ENCODE measurements around the gene PREX1. TPM values are rescaled to one million over a fixed set of nuclear protein-coding genes. Genes with fewer than 3 reads are reported as not detected.

PREX1 gene
- total RNA-seq, 1 donor from 2014 or later, result 17.7 TPM

GRCh38 chr20:48819821-48820648, 7.8 kb downstream of the PREX1 start:
- DNase-seq (ENCODE audit: extremely low spot score in 2 of 2), result no peak
- H3K27ac ChIP-seq, result no peak overlapping the region
- H3K4me1 ChIP-seq, result peaks cover 5% of the 10 kb centered on the region
- H3K9me3 ChIP-seq, result no peaks in the 10 kb centered on the region
- no peaks in the 10 kb centered on the region for H3K27me3 ChIP-seq
- H3K36me3 ChIP-seq, result no peaks in the 10 kb centered on the region
- intact Hi-C loops (cut with DNase I), result no loop called here
- TF ChIP-seq CTCF (IDR thresholded peaks at IDR 0.05) (no peak), POLR2AphosphoS5 (IDR thresholded peaks at IDR 0.05; ENCODE audit: insufficient read depth in 1 of 2, low read depth in 1 of 2) (no peak), POLR2A (IDR thresholded peaks at IDR 0.05) (no peak)
- no peak overlapping the region for H3K4me3 ChIP-seq

GRCh38 chr20:48819089-48819488, 8.7 kb downstream of the PREX1 start:
- TF ChIP-seq CTCF (IDR thresholded peaks at IDR 0.05) (no peak), POLR2A (IDR thresholded peaks at IDR 0.05) (no peak), POLR2AphosphoS5 (IDR thresholded peaks at IDR 0.05; ENCODE audit: insufficient read depth in 1 of 2, low read depth in 1 of 2) (no peak)
- intact Hi-C loops (cut with DNase I), result no loop called here
- Histone ChIP-seq H3K27ac (no peak overlapping the region), H3K4me1 (no peaks in the 10 kb centered on the region), H3K27me3 (no peaks in the 10 kb centered on the region), H3K4me3 (no peak overlapping the region), H3K9me3 (no peaks in the 10 kb centered on the region), H3K36me3 (no peaks in the 10 kb centered on the region)
- no peak for DNase-seq (ENCODE audit: extremely low spot score in 2 of 2)

GRCh38 chr20:48818481-48818987, 9.3 kb downstream of the PREX1 start:
- no peak for DNase-seq (ENCODE audit: extremely low spot score in 2 of 2)
- Histone ChIP-seq H3K4me1 (no peaks in the 10 kb centered on the region), H3K9me3 (no peaks in the 10 kb centered on the region), H3K36me3 (no peaks in the 10 kb centered on the region), H3K4me3 (no peak overlapping the region), H3K27ac (no peak overlapping the region), H3K27me3 (no peaks in the 10 kb centered on the region)
- TF ChIP-seq POLR2AphosphoS5 (IDR thresholded peaks at IDR 0.05; ENCODE audit: insufficient read depth in 1 of 2, low read depth in 1 of 2), result no peak
- no peak for TF ChIP-seq CTCF (IDR thresholded peaks at IDR 0.05)
- TF ChIP-seq POLR2A (IDR thresholded peaks at IDR 0.05), result no peak
- intact Hi-C loops (cut with DNase I), result no loop called here

GRCh38 chr20:48818031-48818370, 9.8 kb downstream of the PREX1 start:
- Histone ChIP-seq H3K4me1 (no peaks in the 10 kb centered on the region), H3K27ac (no peak overlapping the region), H3K36me3 (no peaks in the 10 kb centered on the region), H3K4me3 (no peak overlapping the region), H3K27me3 (no peaks in the 10 kb centered on the region), H3K9me3 (no peaks in the 10 kb centered on the region)
- TF ChIP-seq POLR2AphosphoS5 (IDR thresholded peaks at IDR 0.05; ENCODE audit: insufficient read depth in 1 of 2, low read depth in 1 of 2), result no peak
- TF ChIP-seq POLR2A (IDR thresholded peaks at IDR 0.05), result no peak
- no peak for TF ChIP-seq CTCF (IDR thresholded peaks at IDR 0.05)
- intact Hi-C loops (cut with DNase I), result no loop called here
- DNase-seq (ENCODE audit: extremely low spot score in 2 of 2), result no peak

- no peaks in the 10 kb centered on the region for H3K4me1 ChIP-seq
Measured at GRCh38 chr20:48817367-48818030, 10.3 kb downstream of the PREX1 start.

More at GRCh38 chr20:48817367-48818030, 10.3 kb downstream of the PREX1 start:
- intact Hi-C loops (cut with DNase I), result no loop called here
- Histone ChIP-seq H3K4me3 (no peak overlapping the region), H3K27me3 (no peaks in the 10 kb centered on the region), H3K36me3 (no peaks in the 10 kb centered on the region), H3K27ac (no peak overlapping the region), H3K9me3 (no peaks in the 10 kb centered on the region)
- no peak for DNase-seq (ENCODE audit: extremely low spot score in 2 of 2)
- TF ChIP-seq CTCF (IDR thresholded peaks at IDR 0.05), result no peak
- no peak for TF ChIP-seq POLR2AphosphoS5 (IDR thresholded peaks at IDR 0.05; ENCODE audit: insufficient read depth in 1 of 2, low read depth in 1 of 2)
- no peak for TF ChIP-seq POLR2A (IDR thresholded peaks at IDR 0.05)

Measured in vagina (tissue), 2 donors.